ENCODE results near the gene CEP126. TPM values are rescaled to one million over a fixed set of nuclear protein-coding genes. Genes with fewer than 3 reads are reported as not detected.

Gene CEP126
- total and polyA plus RNA-seq, 2 donors (not counting 3 experiments of a cell fraction or from before 2014, with no cell fraction given): 3.6 to 9.1 TPM

DNA sequence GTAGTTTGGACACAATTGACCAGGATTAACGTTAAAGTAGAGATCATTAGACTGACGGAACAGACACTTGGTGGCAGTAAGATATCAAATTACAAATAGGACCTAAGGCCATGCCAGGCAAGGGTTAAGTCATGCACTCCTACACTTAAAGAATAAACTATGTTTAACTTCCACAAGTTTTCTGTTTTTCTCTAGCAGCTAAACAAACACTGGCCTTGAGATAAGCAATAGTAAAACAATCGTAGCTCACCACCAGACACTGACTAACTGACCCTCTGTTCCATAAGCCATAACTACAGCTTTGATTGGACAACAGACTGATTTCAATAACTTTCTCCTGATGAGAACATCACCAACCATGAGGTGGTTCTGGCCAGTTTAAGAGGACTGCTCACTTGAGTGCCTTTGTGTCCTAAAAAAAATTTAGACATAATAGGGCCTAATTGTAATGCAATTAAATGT lies 2.0 kb upstream of the CEP126 start:
- DNase-seq (ENCODE audit: low read depth, low spot score): peak; percentile 97
- H4K20me1 ChIP-seq (replicated peaks; ENCODE audit: control insufficient read depth, extremely low read depth, insufficient read depth, low read length): no peaks in the 10 kb centered on the region
- H3K79me2 ChIP-seq (ENCODE audit: control insufficient read depth, insufficient read depth, low read length): peaks cover 2% of the 10 kb centered on the region
- H3K9me3 ChIP-seq (replicated peaks; ENCODE audit: control insufficient read depth, insufficient read depth, low read length): no peaks in the 10 kb centered on the region
- CTCF ChIA-PET: interaction anchor here (0.8 to 4.5 kb wide), 9 partner anchors 8 to 381 kb away, joined by 3 to 51 read pairs (median 5); no protein-coding TSS in a partner anchor
- peak overlapping the region; percentile 89 for H3K9ac ChIP-seq (replicated peaks; ENCODE audit: extremely low read depth, insufficient read depth, low read length)
- POLR2A ChIA-PET: interaction anchor here (1.3 kb wide), 1 partner anchor 50 kb away, joined by 6 read pairs; no protein-coding TSS in a partner anchor
- H3K4me3 ChIP-seq (replicated peaks in 1 of 3; ENCODE audit: insufficient read depth in 1 of 3, low read depth in 1 of 3, low read length in 3 of 3): no peak overlapping the region
- H3K9me1 ChIP-seq (replicated peaks; ENCODE audit: control insufficient read depth, extremely low read depth, insufficient read depth, low read length): no peaks in the 10 kb centered on the region
- H3K36me3 ChIP-seq (ENCODE audit: control insufficient read depth in 2 of 2, extremely low read depth in 1 of 2, insufficient read depth in 2 of 2, low read length in 2 of 2): no peaks in the 10 kb centered on the region
- dilution Hi-C loops (cut with MboI; ENCODE audit: extremely low pct_ligation_motif_present, low sequenced_read_pairs) (no loop called here), intact Hi-C loops (cut with micrococcal nuclease) (loop anchor here (1.0 to 10.0 kb wide), 5 partner anchors 42 to 1714 kb away; no protein-coding TSS in a partner anchor)
- BruUV-seq (replicated peaks): no TSS peak
- H3K27ac ChIP-seq (ENCODE audit: insufficient read depth, low read depth, low read length): peak overlapping the region; percentile 100
- H3K4me2 ChIP-seq (ENCODE audit: insufficient read depth, low read length): peak overlapping the region; percentile 90
- TF ChIP-seq POLR2AphosphoS5 (IDR thresholded peaks at IDR 0.05; ENCODE audit: insufficient read depth, low read depth, low read length) (peak; percentile 97), POLR2A (IDR thresholded peaks at IDR 0.05; ENCODE audit: low read depth, low read length) (peak; percentile 89), FOS (IDR thresholded peaks at IDR 0.05; ENCODE audit: borderline replicate concordance, insufficient read depth, low read length) (peak; percentile 74), EZH2 (IDR thresholded peaks at IDR 0.05; ENCODE audit: borderline replicate concordance, low read depth, low read length, severe bottlenecking) (no peak), JUN (IDR thresholded peaks at IDR 0.05; ENCODE audit: borderline replicate concordance, insufficient read depth, insufficient read length, low read depth) (peak; percentile 72), MYC (IDR thresholded peaks at IDR 0.05; ENCODE audit: low read depth, low read length) (no peak), GATA2 (IDR thresholded peaks at IDR 0.05; ENCODE audit: insufficient read depth, insufficient read length, low read depth, low read length) (peak; percentile 98)
- TF ChIP-seq, protein P1, sequence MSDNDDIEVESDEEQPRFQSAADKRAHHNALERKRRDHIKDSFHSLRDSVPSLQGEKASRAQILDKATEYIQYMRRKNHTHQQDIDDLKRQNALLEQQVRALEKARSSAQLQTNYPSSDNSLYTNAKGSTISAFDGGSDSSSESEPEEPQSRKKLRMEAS (IDR thresholded peaks at IDR 0.05; ENCODE audit: insufficient read depth, insufficient read length): no peak
- TF ChIP-seq, protein P2, sequence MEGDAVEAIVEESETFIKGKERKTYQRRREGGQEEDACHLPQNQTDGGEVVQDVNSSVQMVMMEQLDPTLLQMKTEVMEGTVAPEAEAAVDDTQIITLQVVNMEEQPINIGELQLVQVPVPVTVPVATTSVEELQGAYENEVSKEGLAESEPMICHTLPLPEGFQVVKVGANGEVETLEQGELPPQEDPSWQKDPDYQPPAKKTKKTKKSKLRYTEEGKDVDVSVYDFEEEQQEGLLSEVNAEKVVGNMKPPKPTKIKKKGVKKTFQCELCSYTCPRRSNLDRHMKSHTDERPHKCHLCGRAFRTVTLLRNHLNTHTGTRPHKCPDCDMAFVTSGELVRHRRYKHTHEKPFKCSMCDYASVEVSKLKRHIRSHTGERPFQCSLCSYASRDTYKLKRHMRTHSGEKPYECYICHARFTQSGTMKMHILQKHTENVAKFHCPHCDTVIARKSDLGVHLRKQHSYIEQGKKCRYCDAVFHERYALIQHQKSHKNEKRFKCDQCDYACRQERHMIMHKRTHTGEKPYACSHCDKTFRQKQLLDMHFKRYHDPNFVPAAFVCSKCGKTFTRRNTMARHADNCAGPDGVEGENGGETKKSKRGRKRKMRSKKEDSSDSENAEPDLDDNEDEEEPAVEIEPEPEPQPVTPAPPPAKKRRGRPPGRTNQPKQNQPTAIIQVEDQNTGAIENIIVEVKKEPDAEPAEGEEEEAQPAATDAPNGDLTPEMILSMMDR (IDR thresholded peaks at IDR 0.05; ENCODE audit: extremely low read depth in 1 of 2, insufficient read depth in 1 of 2, low read depth in 1 of 2, low read length in 2 of 2): no peak
- FAIRE-seq: peak; percentile 89
- peaks cover 42% of the 10 kb centered on the region for H3K4me1 ChIP-seq (ENCODE audit: control insufficient read depth, extremely low read depth, insufficient read depth, low read length)
- no peak overlapping the region for H2AFZ ChIP-seq (ENCODE audit: low read depth, low read length)
- H3K27me3 ChIP-seq (ENCODE audit: control insufficient read depth in 2 of 2, insufficient read depth in 2 of 2, low read length in 2 of 2): no peaks in the 10 kb centered on the region
